GM20000 (cell line): ENCODE measurements around the gene PRKD1.

Source experiments
- DNase-seq: peaks from one replicate; pipeline ENCODE4 v3.0.0; 2012; ENCODE audit warnings: low spot score
- TF ChIP-seq, protein P1 (sequence below): IDR thresholded peaks from 2 replicates; pipeline ENCODE4 v1.5.1; 2012; ENCODE audit warnings: mild to moderate bottlenecking, control low read depth; ENCODE audit errors: extremely low read depth, missing control alignments

The PRKD1 gene

DNA sequence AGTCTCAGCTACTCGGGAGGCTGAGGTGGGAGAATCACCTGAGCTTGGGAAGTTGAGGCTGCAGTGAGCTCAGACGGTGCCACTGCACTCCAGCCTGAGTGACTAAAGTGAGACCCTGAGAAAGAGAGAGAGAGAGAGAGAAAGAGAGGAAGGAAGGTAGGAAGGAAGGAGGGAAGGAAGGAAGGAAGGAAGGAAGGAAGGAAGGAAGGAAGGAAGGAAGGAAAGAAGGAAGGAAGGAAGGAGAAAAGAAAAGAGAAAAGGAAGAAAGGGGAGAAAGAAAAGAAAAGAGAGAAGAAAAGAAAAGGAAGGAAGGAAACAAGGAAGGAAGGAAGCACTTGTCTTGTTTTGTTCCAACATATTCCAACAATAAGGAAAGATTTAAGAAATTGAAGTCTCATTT is 7.8 kb downstream of the PRKD1 start:
- no peak for DNase-seq
- TF ChIP-seq, protein P1, sequence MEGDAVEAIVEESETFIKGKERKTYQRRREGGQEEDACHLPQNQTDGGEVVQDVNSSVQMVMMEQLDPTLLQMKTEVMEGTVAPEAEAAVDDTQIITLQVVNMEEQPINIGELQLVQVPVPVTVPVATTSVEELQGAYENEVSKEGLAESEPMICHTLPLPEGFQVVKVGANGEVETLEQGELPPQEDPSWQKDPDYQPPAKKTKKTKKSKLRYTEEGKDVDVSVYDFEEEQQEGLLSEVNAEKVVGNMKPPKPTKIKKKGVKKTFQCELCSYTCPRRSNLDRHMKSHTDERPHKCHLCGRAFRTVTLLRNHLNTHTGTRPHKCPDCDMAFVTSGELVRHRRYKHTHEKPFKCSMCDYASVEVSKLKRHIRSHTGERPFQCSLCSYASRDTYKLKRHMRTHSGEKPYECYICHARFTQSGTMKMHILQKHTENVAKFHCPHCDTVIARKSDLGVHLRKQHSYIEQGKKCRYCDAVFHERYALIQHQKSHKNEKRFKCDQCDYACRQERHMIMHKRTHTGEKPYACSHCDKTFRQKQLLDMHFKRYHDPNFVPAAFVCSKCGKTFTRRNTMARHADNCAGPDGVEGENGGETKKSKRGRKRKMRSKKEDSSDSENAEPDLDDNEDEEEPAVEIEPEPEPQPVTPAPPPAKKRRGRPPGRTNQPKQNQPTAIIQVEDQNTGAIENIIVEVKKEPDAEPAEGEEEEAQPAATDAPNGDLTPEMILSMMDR, result no peak

DNA sequence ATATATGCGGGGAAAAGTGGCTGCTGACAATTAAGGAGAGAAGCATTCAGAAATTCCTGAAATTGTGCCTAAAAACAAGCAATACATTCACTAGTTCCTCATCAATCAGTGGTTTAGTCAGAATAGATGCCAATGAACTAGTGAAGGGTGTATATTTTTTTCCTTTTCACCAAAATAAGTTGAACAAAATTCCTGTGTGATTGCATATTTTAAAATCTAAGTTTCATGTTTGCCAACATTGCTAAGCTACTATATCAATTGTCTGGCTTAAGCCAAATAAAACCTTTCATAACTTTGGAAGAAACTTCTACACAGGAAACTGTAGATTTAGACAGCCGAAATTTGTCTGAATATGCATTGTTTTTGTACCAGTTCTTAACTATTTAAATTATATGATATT is 8.7 kb downstream of the PRKD1 start:
- TF ChIP-seq, protein P1, result no peak
- no peak for DNase-seq

DNA sequence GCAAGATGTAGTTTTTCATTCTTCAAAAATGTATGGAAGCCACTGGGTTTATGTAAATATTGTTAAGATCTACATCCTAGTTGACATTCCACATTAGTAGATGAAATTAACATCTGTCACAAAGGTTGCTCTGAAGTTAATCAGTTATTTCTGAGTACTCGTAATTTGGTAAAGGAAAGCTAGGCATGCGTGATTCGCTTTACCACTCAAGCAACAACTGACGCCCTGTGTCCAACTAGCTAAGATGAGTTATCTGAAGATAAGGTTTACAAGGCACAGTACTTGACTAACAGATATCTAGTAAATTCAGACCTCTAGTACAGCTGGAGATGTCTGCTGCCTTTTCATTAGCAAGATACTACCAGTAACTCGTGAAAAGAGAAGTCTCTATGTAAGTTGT is 14.1 kb downstream of the PRKD1 start:
- DNase-seq, result no peak
- TF ChIP-seq, protein P1, result no peak

DNA sequence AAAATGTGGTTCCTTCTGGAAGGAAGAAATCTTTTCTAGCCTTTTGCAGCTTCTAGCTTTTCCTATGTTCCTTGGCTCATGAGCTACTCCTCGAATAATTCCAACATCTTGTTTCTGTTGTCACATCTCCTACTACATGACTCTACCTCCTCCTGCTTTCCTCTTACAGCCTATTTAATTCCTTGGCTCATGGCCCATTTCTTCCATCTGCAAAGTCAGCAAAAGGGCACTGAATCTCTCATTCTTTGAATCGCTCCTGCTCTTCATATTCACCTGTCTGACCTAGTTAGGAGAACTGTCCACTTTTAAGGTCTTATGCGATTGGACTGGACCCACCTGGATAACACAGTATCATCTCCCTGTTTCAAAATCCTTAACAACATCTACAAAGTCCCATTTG is 15.8 kb downstream of the PRKD1 start:
- TF ChIP-seq, protein P1, result no peak
- DNase-seq, result no peak

DNA sequence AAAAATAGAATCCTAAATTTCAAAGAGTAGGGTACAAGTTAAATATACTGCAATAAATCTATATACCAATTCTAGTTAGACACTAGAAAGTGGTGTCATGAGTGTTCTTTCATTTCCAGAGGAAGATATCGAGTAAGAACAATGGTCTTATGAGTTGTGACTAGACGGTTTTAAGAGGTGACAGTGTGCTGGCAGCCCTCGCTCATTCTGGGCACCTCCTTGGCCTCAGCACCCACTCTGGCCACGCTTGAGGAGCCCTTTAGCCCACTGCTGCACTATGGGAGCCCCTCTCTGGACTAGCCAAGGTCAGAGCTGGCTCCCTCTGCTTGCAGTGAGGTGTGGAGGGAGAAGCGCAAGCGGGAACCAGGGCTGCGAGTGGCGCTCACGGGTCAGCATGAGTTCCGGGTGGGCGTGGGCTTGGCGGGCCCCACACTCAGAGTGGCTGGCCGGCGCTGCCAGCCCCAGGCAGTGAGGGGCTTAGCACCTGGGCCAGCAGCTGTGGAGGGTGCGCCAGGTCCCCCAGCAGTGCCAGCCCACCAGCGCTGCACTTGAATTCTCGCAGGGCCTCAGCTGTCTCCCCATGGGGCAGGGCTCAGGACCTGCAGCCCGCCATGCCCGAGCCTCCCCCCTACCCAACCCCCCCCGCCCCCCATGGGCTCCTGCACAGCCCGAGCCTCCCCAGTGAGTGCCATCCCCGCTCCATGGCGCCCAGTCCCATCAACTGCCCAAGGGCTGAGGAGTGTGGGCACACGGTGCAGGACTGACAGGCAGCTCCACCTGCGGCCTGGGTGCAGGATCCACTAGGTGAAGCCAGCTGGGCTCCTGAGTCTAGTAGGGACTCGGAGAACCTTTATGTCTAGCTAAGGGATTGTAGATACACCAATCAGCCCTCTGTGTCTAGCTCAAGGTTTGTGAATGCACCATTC is 18.7 kb downstream of the PRKD1 start:
- no peak for DNase-seq
- TF ChIP-seq, protein P1, result no peak

DNA sequence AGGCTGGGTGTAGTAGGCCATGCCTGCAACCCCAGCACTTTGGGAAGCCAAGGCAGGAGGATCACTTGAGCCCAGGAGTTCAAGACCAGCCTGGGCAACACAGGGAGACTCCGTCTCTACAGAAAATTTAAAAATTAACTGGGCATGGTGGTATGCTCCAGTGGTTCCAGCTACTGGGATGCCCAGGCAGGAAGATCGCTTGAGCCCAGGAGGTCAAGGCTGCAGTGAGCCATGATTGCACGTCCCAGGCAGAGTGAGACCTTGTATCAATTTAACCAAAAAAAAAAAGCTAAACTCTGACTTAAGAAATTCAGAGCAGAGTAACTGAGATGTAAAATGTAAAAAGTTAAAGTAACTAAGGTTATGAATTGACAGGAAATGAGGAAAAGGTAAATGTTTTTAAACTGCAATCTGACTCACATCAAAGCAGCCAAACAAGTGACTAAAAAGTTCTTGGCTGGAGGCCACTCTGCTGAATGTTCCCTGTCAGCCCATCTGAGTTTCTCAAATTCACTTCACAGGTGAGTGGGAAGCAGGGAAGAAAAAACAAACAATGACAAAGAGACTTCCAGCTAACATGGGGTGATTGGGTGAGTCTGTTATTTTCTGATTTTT is 21.3 kb downstream of the PRKD1 start:
- DNase-seq, result no peak
- TF ChIP-seq, protein P1, result no peak

DNA sequence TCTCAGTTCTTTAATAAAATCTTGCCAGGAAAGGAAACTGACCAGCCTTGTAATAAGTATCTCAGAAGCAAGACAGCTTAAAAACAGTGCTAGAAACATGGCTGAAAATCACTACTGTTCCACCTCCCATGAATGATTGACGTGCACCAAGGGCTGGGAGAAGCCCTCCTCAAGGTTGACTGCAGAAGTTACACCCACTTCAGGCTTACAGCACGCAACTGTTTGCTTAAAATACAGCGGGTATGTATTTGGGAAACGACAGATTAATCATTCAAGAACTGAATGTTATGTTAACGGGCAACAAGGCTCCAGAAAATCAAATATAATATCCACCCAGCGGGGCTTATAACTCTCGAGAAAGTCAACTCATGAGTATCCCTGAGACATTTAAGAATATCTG is 22.1 kb downstream of the PRKD1 start:
- TF ChIP-seq, protein P1, result no peak
- DNase-seq, result no peak
